ENCODE measurements around the gene HOXD13.

Gene HOXD13

DNA sequence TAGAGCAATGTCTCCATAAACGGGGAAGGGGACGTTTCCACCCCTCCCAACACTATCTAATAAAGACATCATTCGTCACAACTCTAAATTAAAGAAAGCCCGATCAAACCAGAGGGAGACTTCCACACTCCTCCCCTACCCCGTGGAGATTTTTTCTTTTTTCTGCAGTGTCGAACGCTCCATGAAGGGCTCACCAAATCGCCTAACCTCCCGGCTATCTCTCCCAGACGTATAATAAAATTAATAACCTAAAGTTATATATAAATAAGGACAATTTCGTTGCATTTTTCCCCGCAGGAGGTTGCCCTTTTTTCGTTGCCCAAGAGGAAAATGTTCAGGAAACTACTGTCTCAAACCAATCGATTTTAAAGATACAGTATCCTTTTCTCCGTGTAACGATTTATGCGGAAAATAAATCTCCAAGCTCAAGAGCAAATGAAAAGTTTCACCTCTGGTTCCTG is 11.1 kb upstream of the HOXD13 start:
- DNase-seq = no peak

GRCh38 chr2:176081837-176082524 is 10.5 kb upstream of the HOXD13 start:
- DNase-seq = no peak

DNA sequence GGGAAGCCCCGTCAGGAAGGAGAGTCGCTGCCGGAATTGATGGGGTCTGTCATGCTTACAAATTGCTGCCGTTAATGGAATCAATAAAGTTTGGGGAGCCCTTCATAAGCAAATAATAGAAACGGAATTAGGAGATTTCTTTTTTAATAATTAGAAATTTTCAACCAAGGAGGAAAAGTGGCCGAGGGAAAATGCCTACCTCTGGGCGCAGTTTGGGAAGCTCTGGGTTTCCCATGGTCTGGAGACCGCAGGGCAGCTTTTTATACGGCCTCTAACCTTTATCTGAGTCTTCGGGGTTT is 10.0 kb upstream of the HOXD13 start:
- DNase-seq = no peak

GRCh38 chr2:176082824-176083751 is 9.4 kb upstream of the HOXD13 start:
- DNase-seq = no peak

DNA sequence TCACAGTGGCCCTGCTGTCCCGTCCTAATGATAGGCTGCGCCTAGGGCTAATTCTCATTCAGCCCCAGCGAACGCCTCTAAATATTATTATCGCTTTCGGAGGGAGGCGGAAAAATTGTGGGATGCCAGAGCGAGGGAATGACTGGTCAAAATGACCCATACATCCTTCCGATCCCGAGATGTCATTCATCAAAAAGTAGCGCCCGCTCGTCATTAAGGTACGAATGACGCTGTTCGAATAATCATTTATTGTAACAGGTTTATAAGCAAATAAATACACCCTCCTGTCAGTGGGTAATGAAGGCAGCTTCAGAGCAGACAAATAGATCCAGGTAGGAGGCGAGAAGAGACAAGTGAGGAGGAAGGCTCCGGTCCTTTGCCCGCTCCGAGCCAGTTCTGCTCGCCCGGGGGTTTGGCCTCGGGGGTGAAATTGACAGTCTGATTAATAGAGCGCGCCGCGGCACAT is 8.7 kb upstream of the HOXD13 start, which contains the start of gene EVX2:
Gene EVX2, minus strand, starts transcription at position 167 of the 466 bp plus-strand sequence. CDS start 186 bp downstream, outside the sequence.
- DNase-seq = no peak

- DNase-seq = no peak
Observed at GRCh38 chr2:176084611-176085119, 7.9 kb upstream of the HOXD13 start.

DNA sequence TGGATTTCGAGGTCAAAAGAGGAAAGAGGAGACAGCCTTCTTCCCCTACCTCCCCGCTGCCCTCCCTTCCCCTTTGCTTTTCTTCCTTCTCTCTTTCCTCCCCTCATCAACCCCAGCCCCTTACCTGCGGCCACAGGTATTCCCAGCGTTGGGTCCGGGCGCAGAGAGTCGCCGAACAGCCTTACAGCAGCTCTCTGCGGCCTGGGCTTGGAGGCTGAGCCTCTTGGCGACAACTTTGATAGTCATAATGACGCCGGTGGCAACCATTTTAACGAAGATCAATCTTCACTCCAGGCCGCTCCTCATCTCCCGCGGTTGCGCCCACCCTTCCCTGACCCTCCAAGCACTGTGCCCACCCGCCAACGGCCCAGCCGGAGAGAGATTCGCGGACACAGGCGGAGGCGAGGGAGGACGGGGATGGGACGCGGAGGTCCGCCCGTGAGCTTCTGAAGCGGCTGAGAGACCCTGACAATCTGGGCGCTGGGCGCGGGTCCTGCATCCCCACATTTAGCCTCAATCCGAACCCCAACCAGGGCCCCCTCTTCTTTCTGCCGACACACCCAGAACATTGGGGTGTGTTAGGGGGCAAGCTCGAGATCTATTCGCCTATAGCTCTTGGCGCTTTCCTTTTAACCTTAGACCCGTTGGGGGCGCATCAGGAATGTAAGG is 7.3 kb upstream of the HOXD13 start:
- no peak for DNase-seq

DNA sequence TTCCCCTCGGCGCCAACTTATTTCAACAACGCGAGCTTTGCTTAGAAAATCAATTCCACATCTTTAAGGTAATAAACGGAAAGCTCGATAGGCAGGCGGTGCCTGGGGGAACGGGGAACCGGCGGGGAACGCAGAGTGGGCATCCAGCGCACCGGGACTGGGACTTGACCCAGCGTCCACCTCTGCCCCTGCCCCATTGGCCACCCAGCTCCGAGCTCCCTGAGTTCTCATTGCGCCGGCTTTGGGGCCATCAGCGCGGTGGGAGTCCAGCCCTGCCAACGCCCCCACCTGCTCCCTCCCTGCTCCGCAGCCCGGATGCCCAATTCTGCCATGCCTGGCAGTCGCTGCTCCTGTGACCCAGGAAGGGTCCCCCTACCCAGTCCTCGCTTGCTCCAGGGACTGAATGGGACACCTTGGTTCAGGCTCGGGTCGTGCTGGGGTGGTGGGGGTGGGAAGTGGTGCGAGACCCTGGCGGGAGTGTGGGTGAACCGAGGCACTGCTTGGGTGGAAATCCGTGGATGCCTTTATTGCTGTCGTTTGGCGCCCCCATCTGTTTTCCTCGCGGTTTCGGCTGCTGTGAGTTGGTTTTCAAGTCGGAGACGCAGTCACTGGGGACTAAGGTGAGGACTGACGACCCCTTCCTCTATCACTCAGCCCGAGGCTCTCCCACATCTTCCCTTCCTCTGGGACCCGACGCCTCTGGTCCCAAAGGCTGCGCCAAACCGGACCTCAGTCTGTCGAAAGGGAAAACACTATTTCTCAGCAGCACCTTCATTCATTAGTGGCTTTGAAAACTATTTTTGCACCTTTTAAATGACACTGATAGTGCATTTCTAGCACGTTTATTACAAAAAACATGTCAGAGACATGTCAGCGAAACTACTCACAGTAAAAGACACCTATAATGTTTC is 6.4 kb upstream of the HOXD13 start:
- DNase-seq = peak; percentile 37

GRCh38 chr2:176087330-176088047 is 5.0 kb upstream of the HOXD13 start:
- DNase-seq = no peak

GRCh38 chr2:176088048-176088936 is 4.2 kb upstream of the HOXD13 start:
- peak; percentile 43 for DNase-seq

DNA sequence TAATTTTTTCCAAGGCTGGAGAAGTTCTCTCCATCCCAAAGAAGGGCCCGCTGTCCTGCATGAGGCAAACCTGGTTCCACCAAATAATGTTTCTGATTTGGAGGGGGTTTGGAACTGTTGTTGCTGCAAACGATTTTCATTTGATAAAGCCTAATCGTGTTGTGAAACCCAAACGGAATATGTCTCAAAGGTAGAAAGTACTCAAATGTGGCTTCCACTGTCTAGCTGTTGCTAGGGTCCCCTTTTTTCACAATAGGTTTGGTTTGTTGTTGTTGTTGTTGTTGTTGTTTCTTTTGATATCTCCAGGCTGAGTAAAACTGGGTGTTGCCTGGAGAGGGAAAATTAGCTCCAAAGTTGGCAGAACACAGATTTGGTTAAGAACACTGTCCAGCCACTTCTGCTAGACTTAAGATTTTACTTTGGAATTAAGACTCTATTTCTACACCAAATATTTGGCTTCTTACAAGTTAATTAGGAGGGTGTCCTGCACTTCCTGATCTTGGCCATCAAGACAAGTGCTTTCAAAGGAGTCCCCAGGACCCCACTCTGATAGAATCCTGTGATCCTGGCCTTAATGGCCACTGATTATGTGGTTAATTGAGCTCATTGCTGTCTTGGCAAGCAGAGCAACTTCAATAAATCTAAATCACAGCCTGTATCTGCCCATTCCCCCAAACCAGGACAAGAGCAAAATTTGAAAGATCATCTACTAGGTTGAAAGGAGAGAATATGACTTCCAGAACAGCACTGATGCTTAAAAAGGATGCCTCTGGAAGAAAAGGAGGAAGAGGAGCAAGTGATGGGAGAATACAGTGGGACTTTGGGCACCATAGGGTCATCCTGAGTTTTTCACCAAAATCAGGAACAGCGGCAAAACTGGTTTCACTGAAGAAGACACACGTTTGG is 3.3 kb upstream of the HOXD13 start:
- DNase-seq = no peak

GRCh38 chr2:176089843-176090395 is 2.6 kb upstream of the HOXD13 start:
- DNase-seq = no peak

- DNase-seq = no peak
Observed at GRCh38 chr2:176090862-176091261, 1.7 kb upstream of the HOXD13 start.

GRCh38 chr2:176091329-176092258 is 927 bp upstream of the HOXD13 start:
- no peak for DNase-seq

DNA sequence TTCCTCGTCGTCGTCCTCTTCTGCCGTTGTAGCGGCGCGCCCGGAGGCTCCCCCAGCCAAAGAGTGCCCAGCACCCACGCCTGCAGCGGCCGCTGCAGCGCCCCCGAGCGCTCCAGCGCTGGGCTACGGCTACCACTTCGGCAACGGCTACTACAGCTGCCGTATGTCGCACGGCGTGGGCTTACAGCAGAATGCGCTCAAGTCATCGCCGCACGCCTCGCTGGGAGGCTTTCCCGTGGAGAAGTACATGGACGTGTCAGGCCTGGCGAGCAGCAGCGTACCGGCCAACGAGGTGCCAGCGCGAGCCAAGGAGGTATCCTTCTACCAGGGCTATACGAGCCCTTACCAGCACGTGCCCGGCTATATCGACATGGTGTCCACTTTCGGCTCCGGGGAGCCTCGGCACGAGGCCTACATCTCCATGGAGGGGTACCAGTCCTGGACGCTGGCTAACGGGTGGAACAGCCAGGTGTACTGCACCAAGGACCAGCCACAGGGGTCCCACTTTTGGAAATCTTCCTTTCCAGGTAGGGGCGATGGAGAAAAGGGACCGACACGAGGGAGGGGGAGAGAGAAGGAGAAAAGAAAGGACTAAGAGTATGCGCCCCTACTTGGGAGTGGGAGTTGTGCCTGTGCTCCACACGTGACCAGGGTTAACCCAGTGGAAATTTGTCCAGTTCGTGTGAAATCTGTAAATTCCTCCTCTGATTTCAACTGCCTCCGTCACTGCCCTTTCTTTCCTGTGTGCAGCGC is 800 bp downstream of the HOXD13 start:
- no peak for DNase-seq

GRCh38 chr2:176093898-176094249 is 1.4 kb downstream of the HOXD13 start:
- DNase-seq = no peak

- DNase-seq = no peak
Observed at GRCh38 chr2:176094349-176094748, 1.8 kb downstream of the HOXD13 start.
